Measurements from ENCODE around the gene PTPN5.
"Not testable (repeated sequence)": the region's sequence is repeated elsewhere in the genome, so short reads cannot be mapped to it uniquely, and the experiment has no call there.

The PTPN5 gene

DNA sequence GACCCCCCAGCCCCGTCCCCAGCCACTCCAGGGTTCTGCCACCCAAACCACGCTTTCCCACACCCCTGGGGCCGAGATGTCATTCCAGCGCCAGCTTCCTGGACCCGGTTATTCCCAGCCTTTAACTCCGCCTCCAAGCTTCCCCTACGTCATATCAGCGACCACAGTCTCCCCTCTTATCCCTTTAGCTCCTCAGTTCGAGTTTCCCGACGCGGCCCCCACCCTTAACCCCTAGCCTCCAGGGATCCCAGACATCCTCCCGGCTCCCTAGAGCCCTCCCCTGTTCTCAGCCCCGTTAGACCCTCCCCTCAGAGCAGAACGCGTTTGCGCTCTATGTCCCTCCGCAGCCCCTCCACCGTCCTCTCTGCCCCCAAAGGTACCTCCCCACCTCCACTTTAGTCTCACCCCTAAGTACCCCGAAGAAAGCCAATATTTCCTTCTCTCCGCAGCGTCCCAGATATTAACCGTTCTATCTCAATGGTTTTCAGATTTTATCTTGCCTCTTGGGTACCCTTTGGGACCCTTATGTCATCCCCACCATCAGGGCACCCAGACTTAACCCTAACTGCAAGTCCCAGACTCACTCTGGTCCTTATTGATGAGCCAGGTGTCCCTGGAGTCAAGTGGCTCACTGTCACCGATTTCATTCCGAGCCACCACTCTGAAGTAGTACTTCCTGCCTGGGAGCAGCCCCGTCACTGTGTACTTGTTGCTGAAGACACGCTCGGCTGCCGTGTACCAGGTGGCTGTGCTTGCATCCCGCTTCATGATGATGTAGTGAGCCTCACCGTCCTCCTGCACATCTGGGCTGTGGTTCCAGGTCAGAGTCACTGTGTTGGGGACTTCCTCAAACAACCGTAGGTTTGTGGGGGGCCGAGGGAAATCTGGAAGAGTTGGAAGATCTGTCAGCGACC lies 85.0 kb downstream of the PTPN5 start:
- peak; percentile 55 for DNase-seq

DNA sequence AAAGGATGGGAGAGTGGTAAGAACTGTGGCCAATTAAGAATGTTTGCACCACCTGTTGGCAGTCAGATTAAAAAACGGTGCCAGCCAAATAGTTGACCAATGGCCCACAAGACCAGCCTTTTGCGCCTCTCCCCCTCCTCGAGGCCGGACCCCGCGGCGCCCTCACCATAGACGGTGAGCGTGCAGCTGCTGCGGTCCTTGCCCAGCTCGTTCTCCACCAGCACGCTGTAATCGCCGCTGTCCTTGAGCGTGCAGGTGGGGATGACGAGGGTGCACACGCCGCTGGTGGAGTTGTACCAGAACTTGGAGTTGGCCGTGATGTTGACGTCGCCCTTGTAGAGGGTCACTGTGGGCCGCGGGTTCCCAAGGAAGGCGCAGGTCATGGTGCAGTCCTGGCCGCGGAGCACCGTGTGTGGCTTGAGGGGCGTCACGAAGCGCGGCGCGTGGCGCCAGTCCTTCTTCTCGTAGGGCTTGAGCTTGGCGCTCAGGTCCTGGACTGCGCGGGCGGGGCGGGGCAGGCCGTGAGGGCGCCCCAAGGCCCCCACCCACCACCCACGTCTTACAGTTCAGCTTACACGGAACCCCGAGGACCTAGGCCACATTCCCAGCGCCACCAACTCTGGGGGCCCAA lies 85.8 kb downstream of the PTPN5 start:
- no peak for DNase-seq

DNA sequence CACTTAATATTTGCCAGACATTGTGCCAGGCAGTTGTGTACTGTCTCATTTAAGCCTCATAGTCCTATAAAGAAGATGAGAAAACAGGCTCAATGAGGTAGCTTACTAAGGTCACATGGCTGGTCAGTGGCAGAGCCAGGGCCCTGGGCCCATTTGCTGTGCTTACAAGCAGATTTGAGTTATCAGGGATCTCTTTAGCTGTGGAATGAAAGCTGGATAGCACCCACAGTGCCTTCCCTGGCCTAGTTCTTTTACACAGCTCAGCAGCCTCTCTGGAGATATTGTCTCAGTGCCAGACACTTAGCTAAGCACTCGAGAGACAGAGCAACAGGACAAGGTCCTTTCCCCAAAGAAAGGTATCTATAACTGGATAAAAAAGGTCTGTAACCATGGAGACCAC lies 86.9 kb downstream of the PTPN5 start:
- DNase-seq = no peak

DNA sequence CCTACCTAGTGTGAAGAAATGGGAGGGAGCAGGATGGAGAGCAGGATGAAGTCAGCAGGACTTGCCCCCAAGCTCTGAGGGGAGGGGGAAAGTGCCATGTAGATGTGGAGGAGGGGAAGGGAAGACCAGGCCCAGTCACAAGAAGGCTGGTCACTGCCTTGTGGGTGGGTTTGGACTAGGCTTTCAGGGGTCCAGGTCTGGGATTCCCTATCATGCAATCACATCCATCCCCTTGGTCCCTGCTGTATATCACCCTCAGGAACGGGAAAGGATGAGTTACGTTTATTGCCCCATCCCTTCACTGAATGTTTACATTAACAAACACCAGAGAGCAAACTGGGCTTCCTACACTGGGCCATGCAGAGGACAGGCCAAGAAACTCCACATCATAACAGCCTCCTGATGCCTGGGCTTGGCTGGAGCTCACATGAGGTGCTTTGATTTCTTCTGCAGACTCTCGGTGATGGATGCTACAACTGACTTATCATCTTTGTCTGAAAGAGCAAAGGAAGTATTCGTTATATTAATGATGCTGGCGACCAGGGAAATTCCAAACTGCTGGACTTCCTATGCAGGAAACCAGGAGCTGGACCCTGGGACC lies 87.5 kb downstream of the PTPN5 start:
- DNase-seq = no peak

DNA sequence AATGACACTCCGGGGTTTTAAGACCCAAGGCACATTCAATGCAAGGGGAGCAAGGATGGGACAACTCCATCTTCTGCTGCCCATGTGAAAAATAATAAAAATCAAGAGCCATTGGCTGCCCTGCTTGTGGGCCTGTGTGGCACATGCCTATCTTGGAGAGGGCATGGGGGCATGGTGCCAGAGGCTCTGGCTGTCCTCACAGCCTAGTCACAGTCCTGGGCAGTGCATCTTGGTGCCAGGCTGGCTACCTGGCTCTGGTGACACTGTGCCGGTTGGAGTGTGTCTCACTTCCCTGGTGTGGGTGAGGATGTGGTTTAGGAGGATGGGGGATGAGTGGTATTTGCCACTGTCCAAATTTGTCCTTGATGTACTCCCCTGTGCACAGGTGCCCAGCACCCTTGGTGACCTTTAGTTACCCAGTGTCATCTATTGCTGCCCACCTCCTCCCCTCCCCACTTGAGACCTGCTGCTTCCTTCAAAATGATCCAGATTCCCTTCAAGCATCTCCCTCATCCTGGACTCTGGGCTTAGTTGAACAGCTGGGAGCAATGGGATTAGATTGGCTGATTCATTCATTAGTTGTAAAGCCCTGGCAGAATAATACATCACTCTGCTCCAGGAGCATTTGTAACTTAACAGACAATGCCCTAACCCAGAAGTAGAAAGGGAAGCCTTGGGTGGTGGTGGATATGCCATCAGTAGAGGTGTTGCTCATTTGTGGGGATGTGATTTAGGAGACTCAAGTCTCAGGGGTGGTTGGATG lies 88.4 kb downstream of the PTPN5 start:
- DNase-seq = no peak

DNA sequence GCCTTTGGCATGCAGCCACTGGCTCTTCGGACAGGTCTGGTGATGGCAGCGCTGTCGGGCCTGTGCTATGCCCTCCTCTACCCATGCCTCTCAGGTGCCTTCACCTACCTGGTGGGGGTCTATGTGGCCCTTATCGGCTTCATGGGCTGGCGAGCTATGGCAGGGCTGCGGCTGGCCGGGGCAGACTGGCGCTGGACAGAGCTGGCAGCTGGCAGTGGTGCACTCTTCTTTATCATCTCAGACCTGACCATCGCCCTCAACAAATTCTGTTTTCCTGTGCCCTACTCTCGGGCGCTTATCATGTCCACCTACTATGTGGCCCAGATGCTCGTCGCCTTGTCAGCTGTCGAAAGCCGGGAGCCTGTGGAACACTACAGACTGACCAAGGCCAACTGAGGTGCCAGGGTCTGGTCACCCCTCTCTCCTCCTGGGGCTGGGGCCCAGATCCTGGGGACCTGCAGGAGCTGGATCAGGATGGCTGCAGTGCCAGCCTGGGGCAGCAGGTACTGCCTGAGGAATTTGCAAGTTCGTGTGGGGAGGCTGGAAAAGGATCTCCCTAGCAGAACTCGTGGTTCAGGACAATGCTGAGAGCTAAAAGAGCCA lies 89.9 kb downstream of the PTPN5 start:
- DNase-seq = no peak

DNA sequence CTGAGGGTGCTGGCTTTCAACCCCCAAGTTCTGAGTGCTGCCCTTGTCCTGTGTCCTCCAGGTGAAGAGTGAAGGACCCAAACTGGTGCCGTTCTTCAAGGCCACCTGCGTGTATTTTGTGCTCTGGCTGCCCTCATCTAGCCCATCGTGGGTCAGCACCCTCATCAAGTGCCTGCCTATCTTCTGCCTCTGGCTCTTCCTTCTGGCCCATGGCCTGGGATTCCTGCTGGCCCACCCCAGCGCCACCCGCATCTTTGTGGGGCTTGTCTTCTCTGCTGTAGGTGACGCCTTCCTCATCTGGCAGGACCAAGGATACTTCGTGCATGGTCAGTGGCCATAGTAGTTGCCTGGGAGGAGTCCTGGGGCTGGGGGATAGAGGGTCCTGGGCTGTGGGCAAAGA lies 90.7 kb downstream of the PTPN5 start:
- no peak for DNase-seq

DNA sequence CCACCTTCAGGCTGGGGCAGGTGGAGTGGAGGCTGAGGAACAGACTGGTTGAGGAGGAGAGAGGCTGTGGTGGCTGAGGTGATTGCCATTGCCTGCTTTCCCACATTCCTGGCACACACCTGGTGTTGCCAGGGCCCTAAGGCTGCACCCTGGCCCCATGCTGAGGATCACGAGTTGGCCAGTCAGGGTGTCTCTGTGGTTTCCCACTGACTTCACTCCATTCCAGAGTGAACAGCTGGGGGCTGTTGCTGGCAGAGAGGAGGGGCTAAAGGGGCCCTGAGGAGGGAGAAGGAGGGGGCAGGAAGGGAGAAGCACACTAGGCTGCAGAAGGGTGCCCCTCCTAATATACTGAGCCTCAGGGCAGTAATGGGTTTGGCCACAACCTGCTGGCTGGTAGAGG lies 91.2 kb downstream of the PTPN5 start:
- DNase-seq = no peak

DNA sequence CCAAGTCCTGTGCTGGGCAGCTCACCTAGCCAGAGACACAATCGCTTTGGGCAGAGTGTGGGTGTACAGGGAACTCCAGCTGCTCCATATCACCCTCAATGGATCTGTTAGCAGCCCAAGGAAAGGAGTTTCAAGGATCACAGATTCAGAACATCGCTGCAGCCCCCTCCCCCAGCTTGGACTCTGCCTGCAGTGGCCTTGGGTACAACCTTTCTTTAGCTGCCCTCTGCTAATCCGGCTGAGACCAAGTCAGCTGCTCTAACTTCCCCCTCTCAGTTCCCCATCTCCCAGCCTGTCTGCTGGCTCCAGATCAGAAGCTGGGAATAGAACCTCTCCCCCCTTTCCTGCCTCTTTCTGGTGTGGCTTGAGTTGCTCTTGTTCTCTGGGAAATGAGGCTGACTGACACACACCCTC lies 91.7 kb downstream of the PTPN5 start:
- DNase-seq = no peak

DNA sequence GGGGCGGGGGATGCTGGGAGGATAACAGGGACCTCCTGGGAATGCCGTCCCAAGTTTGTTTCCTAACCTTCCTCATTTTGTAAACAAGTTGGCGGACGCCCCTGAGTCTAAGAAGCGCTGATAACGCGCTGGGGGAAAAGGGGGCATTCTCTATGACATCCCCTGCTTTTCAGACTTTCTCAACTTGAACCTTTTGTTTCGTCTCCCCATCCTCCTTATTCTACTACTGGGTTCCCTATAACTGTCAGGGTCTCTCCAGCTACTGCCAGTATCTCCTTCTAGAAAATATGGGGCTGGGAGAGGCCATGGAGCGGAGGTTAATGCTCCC lies 92.4 kb downstream of the PTPN5 start:
- no peak for DNase-seq

DNA sequence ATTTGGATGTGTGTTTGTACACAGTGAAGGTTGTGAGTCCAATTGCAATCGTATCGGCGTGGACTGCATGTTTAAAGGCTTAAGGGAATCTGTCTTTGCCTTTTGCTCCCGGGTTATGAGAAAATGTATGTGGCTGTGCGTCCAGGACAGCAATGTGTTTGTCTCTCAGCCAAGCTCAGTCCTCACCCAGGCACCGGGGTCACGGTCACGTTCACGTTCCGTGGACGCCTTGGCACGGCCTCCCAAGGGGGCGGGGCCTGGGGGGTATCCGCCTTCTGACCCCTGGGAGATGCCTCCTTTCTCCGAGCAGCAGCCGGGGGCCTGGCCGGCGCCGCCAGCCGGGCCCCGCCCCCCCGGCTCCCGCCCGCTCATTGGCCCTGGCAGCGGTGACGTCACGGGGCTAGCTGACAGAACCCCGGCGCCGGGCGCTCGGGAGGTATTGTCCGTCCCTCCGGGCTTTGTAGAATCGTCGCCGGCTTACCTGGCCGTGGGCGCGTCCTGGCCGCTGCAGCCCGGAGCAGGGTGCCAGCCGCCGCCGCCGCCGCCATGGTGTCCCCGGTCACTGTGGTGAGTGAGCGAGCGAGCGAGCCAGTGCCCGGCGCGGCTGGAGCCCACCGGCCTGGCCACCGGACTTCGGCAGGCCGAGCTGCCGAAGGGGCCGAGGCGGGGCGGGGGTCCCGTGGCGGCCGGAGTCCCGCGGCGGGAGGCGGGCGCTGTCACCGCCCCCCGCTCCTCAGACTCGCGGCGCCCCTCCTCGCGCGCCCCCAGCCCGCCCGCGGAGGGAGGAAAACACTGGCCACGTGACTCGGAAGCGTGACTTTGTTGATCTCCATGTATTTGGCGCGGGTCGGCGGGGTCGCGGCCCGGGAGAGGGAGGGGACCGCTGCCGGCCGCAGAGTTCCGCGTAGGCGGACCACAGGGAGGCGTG lies 93.0 kb downstream of the PTPN5 start, which contains the start of gene TMEM86A:
TMEM86A (plus strand) TSS at position 439 of the 928 bp plus-strand sequence; CDS start at position 547, 108 bp downstream.
- peak; percentile 80 for DNase-seq

DNA sequence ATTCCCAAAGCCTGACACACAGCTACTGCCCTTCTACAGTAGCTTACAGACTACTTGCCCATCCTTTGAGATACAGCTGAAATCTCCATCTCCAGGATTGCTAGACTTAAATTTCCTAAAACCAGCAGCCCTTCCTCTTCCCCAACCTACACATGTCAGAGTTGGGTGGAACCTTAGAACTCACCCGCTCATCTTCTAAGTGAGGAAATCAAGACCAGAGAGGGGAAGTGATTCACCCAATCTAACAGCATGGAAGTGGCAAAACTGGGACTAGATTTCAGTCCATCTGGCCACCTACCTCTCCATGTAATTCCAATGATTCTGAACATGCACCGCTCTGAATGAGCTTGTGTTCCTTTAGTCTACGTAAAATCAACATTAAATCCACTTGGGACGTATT lies 94.0 kb downstream of the PTPN5 start:
- no peak for DNase-seq

DNA sequence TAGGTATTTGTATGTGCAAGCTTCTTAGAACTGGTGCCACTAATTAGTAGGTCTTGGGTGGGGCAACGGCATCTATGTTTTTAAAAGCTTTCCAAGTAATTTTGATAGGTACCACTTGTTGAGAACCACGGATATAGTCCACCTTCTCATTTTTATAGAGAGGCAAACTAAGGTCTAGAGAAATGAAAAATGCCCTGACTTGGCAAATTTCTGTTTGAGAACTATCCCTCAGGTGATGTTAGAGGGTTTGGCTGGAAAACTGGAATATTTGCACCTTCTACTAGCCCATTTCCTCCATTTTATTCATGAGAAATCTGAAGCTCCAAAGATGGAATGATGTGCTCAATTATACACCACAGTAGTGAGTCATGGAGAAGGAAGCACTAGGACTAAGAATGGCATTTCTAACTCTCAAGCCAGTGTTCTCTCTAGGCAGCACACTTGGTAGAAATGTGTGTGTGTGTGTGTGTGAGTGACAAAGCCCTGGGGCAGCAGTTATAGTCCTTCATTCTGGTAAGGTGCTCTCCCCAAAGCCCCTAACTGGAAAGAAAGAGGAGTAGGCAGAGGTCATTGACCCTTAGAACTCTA lies 94.9 kb downstream of the PTPN5 start:
- no peak for DNase-seq

DNA sequence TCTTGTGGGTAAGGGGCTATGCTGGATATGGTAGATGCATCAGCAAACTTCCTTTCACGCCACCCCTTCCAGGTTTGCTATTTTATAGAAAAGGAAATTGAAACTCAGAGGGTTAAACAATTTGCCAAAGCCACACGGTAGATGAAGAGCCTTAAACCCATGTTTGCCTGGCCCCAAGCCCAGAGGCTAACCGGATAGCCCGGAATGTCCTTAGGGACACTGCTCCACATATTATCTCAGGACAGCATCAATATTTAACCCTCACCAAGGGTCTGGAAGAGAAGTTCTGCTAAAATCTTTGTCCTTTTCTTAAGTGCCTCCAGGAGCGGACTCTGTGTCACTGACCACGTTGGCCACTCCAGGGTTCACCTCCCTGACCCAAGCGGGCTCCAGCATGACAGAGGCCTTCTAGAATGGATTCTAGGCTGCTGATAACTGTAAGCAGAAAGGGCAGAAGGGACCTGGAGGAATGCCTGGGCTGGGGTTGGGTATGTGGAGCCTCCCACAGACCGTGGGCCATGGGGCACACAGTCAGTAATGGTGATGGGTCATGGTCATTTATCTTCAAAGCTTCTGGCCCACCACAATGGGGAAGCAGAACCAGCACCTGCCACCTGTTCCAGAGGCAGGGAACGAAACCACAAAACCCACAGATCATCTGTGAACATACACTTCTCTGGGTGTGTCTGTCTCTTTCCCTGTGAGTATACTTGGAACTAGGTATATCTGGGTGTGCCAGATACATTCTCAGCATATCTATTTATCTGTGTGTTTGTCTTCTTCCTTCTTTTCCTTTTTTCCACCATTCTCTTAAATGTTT lies 98.4 kb downstream of the PTPN5 start:
- DNase-seq = no peak

DNA sequence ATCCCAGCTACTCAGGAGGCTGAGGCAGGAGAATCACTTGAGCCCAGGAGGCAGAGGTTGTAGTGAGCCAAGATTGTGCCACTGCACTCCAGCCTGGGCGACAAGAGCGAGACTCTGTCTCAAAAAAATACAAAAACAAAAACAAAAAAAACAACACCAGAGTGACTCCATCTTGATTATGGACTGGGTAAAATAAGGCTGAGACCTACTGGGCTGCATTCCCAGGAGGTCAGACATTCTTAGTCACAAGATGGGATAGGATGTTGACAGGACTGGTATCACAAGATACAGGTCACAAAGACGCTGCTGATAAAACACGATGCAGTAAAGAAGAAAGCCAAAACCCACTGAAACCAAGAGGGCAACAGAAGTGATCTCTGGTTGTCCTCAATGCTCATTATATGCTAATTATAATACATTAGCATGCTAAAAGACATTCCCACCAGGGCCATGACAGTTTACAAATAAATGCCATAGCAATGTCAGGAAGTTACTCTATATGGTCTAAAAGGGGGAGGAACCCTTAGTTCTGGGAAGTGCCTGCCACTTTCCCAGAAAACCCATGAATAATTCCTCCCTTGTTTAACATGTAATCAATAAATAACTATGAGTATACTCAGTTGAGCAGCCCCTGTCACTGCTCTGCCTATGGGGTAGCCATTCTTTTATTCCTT lies 100.0 kb downstream of the PTPN5 start:
- DNase-seq = not testable (repeated sequence)

DNA sequence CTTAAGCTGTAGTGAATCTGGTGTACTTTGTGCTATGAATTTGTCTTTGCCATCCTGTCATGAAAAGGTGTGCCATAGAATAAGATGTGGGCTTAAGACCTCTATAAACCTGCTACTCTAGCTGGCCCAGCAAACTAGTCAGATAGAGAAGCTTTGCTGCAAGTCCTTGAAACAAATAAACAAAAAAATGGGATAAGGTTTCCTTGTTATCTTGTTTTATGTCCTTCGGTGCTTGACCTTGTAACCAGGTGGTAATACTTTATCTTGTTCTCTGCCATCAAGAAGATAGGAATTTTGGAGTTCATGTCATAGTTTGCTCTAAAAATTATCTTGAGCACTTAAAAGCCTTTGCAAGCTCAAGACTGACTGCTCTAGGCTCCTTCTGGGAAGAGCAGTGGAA lies 107.3 kb downstream of the PTPN5 start:
- no peak for DNase-seq

DNA sequence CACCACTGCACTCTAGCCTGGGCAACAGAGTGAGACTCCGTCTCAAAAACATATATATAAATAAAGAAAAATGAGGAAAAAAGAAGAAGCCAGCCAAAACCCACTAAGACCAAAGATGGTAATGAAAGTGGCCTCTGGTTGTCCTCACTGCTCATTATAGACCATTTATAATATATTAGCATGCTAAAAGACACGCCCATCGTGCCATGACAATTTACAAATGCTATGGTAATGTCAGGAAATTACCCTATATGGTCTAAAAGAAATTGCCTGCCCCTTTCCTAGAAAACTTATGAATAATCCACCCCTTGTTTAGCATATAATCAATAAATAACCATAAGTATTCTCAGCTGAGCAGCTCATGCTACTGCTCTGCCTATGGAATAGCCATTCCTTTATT lies 109.1 kb downstream of the PTPN5 start:
- no peak for DNase-seq

DNA sequence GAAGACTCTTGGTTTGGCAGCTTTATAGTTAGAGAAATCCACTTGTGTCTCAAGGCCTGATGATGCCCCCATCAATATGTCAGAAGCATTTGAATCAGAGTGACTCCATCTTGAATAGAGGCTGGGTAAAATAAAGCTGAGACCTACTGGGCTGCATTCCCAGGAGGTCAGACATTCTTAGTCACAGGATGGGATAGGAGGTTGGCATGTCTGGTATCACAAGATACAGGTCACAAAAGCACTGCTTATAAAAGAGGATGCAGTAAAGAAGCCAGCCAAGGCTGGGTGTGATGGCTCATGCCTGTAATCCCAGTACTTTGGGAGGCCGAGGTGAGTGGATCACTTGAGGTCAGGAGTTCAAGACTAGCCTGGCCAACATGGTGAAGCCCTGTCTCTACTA lies 109.6 kb downstream of the PTPN5 start:
- not testable (repeated sequence) for DNase-seq
